IPS-20b (cell line): Measurements from ENCODE around the gene SIGLEC12.

Experiments used
- H3K27ac ChIP-seq: one replicate; pipeline ENCODE4 v1.5.1; 2013; ENCODE audit warnings: low read length
- H3K27me3 ChIP-seq: 2 replicates; pipeline ENCODE4 v1.6.1; 2013; ENCODE audit warnings: mild to moderate bottlenecking, low read length, inconsistent platforms; ENCODE audit not compliant: insufficient read depth
- H3K36me3 ChIP-seq: 2 replicates; pipeline ENCODE4 v1.6.1; 2013; ENCODE audit warnings: low read depth, mild to moderate bottlenecking, inconsistent platforms, low read length, moderate library complexity; ENCODE audit not compliant: insufficient read depth
- H3K4me1 ChIP-seq: 2 replicates; pipeline ENCODE4 v1.6.1; 2013; ENCODE audit warnings: mild to moderate bottlenecking, control low read depth, inconsistent platforms, low read length, moderate library complexity; ENCODE audit not compliant: insufficient read depth
- H3K4me3 ChIP-seq: 2 replicates; pipeline ENCODE4 v1.5.1; 2013; ENCODE audit warnings: mild to moderate bottlenecking, low read length, inconsistent platforms
- H3K9ac ChIP-seq: 2 replicates; pipeline ENCODE4 v1.6.1; 2013; ENCODE audit warnings: low read depth, mild to moderate bottlenecking, inconsistent platforms, low read length, moderate library complexity
- H3K9me3 ChIP-seq: 2 replicates; pipeline ENCODE4 v1.6.1; 2013; ENCODE audit warnings: mild to moderate bottlenecking, low read depth, low read length, inconsistent platforms; ENCODE audit not compliant: insufficient read depth

The SIGLEC12 gene

DNA sequence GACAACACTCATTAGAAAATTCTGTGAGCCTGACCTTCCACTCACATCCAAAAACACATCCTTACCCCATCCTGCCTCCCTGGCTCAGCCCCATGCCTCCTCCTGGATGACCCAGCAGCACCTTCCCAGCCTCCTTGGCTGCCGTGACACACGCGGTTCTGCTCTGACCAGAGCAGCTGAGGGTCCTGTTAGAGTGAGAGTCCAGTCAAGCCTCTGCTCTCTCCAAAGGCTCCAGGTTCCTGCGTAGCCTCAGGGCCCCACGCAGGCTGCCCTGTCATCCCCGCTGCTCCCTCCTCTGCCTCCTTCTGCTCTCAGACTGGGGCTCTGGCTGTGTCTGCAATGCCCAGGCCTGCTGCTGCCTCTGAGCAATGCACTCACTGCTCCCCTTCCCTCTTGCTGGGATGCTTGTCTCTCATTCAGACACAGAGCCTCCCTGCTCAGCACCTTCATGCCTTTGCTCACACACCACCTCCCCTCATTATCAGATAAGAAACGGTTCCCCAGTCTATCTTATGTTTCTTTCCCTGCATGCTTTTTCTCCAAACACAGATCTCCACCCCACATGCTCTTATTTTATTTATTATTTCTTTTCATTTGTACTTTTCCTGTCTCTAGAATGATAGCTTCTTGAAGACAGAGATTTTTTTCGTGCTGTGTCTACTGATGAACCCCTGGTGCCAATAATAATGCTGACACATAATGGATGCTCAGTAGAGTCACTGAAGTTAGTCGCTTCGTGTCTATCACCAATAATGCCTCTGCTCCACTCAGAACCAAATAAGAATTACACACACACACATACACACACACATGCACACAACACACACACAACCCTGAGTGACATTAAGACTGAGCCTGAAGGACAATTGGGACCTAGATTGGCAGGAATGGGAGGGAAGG lies 40.1 kb upstream of the SIGLEC12 start:
- Histone ChIP-seq H3K4me3 (no peak overlapping the region), H3K27me3 (no peaks in the 10 kb centered on the region), H3K36me3 (no peaks in the 10 kb centered on the region), H3K27ac (no peak overlapping the region), H3K9me3 (peaks cover 23% of the 10 kb centered on the region), H3K9ac (no peak overlapping the region), H3K4me1 (no peaks in the 10 kb centered on the region)

GRCh38 chr19:51539821-51540366 lies 38.3 kb upstream of the SIGLEC12 start:
- Histone ChIP-seq H3K27me3 (no peaks in the 10 kb centered on the region), H3K36me3 (no peaks in the 10 kb centered on the region), H3K4me3 (no peak overlapping the region), H3K4me1 (no peaks in the 10 kb centered on the region), H3K27ac (no peak overlapping the region), H3K9me3 (peaks cover 20% of the 10 kb centered on the region), H3K9ac (no peak overlapping the region)

- no peaks in the 10 kb centered on the region for H3K36me3 ChIP-seq
- H3K9ac ChIP-seq = no peak overlapping the region
- peaks cover 3% of the 10 kb centered on the region; the same call in 1 of the 2 replicates for H3K27me3 ChIP-seq
- H3K4me1 ChIP-seq = no peaks in the 10 kb centered on the region
- H3K9me3 ChIP-seq = peaks cover 22% of the 10 kb centered on the region
- H3K27ac ChIP-seq = no peak overlapping the region
- H3K4me3 ChIP-seq = no peak overlapping the region
Observed at GRCh38 chr19:51535535-51535934, 33.9 kb upstream of the SIGLEC12 start.

DNA sequence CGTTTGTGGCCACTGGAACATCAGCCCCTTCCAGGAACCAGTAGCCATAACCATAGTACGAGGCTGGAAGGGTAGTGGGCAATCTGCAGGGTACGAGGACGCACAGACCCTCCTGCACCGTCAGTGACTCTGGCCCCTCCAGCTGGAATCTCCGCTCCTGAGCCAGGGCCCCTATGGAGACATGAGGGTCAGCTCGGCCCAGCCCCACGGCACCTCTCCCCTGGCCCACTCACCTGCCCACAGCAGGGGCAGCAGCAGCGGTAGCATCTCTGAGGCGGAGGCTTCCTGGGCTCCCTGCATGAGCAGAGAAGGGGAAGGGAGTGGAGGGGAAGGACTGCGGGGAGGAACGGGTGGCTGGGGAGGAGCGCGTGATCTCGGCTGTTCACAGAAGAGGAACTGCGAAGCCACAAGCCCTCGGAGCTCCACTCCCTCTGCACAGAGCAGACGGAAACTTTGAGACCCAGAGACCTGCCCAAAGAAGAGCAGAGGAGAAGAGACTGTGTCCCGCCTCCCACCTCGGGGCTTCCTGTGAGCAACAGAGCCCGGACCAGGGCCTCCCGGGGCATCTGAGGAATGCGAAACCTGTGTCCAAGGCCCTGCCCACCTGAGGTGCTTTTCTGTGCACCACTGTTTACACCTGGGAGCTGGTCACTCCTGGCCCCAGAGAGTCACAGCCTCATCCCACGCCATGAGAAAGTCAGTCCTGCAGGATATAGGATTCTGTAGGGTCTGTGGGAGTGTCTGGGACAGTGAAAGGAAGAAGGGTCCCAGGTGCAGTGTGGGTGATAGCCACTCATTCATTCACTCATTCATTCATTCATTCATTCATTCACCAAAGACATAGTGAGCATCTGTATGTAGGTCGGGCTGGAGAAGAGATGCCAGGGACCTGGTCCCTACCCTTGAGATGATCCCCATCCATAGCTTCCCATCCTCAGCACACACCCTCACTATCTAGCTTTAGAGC lies 30.0 kb upstream of the SIGLEC12 start, which contains the start of gene SIGLEC6:
Gene SIGLEC6, minus strand, starts transcription at position 322 of the 967 bp plus-strand sequence. Its CDS starts 22 bp downstream, at position 300.
- Histone ChIP-seq H3K4me1 (no peaks in the 10 kb centered on the region), H3K27me3 (peaks cover 3% of the 10 kb centered on the region; the same call in 1 of the 2 replicates), H3K9ac (no peak within 1 kb of the TSS), H3K4me3 (no peak within 1 kb of the TSS), H3K9me3 (peaks cover 38% of the 10 kb centered on the region; the same call in 1 of the 2 replicates), H3K27ac (no peak within 1 kb of the TSS), H3K36me3 (no peaks in the 10 kb centered on the region)

- Histone ChIP-seq H3K27me3 (peaks cover 3% of the 10 kb centered on the region; the same call in 1 of the 2 replicates), H3K4me3 (no peak overlapping the region), H3K9ac (no peak overlapping the region), H3K4me1 (no peaks in the 10 kb centered on the region), H3K9me3 (peaks cover 46% of the 10 kb centered on the region; the same call in 1 of the 2 replicates), H3K27ac (no peak overlapping the region), H3K36me3 (no peaks in the 10 kb centered on the region)
Observed at GRCh38 chr19:51530616-51531015, 29.0 kb upstream of the SIGLEC12 start.

DNA sequence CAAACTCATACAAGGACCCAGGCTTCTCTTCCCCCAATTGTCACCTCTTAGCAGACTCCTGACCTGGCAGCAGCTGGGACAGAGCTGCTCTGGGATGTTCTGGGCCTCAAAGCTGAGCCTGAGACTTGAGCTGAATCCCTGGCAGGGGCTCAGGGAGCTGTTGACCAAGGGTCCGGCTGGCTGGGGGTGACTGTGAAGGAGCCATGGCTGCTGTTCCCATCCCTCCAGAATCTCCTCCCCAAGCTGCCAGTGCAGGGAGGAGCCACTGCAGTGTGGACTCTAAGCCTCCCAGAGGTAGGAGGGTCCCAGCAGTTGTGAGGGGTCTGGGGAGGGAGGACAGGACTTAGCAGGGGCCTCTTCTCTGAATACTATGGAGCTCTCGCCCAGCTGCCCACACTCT lies 27.7 kb upstream of the SIGLEC12 start:
- H3K4me3 ChIP-seq = no peak overlapping the region
- peaks cover 52% of the 10 kb centered on the region; the same call in 1 of the 2 replicates for H3K9me3 ChIP-seq
- no peaks in the 10 kb centered on the region for H3K4me1 ChIP-seq
- no peaks in the 10 kb centered on the region for H3K36me3 ChIP-seq
- peaks cover 3% of the 10 kb centered on the region; the same call in 1 of the 2 replicates for H3K27me3 ChIP-seq
- H3K27ac ChIP-seq = no peak overlapping the region
- no peak overlapping the region for H3K9ac ChIP-seq

DNA sequence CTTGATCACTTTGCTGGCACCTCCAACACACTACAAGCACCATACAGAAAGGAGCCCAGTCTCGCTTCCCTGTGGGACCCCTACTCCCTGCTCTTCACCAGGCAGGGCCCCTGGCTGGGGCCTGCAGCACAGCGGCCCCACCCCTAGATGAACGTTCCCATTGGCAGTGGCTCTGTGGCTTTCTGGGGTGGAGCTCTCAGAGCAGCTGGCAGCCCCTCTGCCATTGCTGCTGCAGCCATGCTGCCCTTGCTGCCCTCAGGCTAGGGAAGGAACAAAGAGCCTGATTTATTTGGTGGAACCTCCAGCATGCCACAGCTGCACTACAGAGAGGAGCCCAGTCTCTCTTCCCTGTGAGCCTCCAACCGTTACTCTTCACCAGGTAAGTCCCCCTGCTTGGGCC lies 24.1 kb upstream of the SIGLEC12 start:
- H3K9ac ChIP-seq = no peak overlapping the region
- H3K27me3 ChIP-seq = no peaks in the 10 kb centered on the region
- no peaks in the 10 kb centered on the region for H3K4me1 ChIP-seq

DNA sequence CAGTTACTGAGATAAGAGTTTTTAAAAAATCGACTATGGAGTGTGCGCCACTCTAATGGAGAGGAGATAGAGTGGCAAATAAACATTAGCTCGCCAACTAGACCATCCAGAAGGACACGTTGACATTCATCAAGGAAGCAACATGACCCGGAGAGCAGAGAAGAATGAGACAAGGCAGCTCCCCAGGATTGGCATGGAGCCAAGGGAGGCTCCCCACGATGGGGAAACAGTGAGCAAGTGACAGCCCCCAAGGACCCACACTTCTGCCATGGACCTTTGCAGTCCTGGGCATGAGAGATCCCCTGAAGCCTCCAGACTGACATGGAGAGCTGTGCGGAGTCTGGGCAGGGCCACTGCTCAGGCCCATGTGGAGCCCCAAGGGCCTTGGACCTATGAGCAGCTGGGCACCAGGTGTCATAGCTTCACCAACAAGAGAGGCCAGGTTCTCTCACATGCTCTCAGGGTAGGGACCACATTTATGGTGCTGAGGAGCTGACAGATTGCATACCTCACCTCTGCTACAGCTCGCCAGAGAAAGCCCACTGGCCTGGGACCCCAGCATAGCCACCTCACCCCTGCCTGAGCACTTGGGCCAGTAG lies 23.2 kb upstream of the SIGLEC12 start:
- H3K27ac ChIP-seq = no peak overlapping the region
- no peaks in the 10 kb centered on the region for H3K36me3 ChIP-seq
- no peaks in the 10 kb centered on the region for H3K4me1 ChIP-seq
- no peak overlapping the region for H3K4me3 ChIP-seq
- H3K9ac ChIP-seq = no peak overlapping the region
- peaks cover 72% of the 10 kb centered on the region; the same call in 1 of the 2 replicates for H3K9me3 ChIP-seq
- H3K27me3 ChIP-seq = no peaks in the 10 kb centered on the region

More for the DNA sequence above, 24.1 kb upstream of the SIGLEC12 start:
- Histone ChIP-seq H3K9me3 (peaks cover 68% of the 10 kb centered on the region; the same call in 1 of the 2 replicates), H3K4me3 (no peak overlapping the region), H3K27ac (no peak overlapping the region), H3K36me3 (no peaks in the 10 kb centered on the region)

GRCh38 chr19:51521781-51522180 lies 20.2 kb upstream of the SIGLEC12 start:
- no peaks in the 10 kb centered on the region for H3K27me3 ChIP-seq
- no peak overlapping the region for H3K4me3 ChIP-seq
- no peaks in the 10 kb centered on the region for H3K4me1 ChIP-seq
- H3K27ac ChIP-seq = no peak overlapping the region
- no peak overlapping the region for H3K9ac ChIP-seq
- H3K9me3 ChIP-seq = peaks cover 68% of the 10 kb centered on the region; the same call in 1 of the 2 replicates
- H3K36me3 ChIP-seq = no peaks in the 10 kb centered on the region

DNA sequence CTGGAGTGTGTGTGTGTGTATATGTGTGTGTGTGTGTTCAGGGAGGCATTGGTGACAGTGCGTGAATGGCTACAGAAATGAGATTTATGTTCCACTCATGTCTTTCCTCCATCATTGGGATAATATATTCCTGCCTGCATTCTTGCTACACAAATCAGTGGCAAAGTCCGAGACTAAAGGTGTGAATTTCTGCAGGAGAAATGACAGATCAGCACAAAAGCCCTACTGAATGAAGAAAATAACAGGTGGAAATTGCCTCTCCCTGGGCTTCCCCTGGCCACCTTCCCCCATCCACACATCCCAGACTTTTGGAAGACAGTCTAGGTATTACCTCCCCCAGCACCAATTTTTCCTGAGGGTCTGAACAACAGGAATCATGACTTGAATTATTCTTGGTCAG lies 19.8 kb upstream of the SIGLEC12 start:
- no peaks in the 10 kb centered on the region for H3K4me1 ChIP-seq
- no peak overlapping the region for H3K27ac ChIP-seq
- no peaks in the 10 kb centered on the region for H3K36me3 ChIP-seq

GRCh38 chr19:51520728-51521127 lies 19.1 kb upstream of the SIGLEC12 start:
- peaks cover 59% of the 10 kb centered on the region; the same call in 1 of the 2 replicates for H3K9me3 ChIP-seq
- H3K27ac ChIP-seq = no peak overlapping the region
- H3K4me1 ChIP-seq = no peaks in the 10 kb centered on the region
- H3K9ac ChIP-seq = no peak overlapping the region
- H3K4me3 ChIP-seq = no peak overlapping the region
- no peaks in the 10 kb centered on the region for H3K27me3 ChIP-seq
- no peaks in the 10 kb centered on the region for H3K36me3 ChIP-seq

More for the DNA sequence above, 19.8 kb upstream of the SIGLEC12 start:
- Histone ChIP-seq H3K4me3 (no peak overlapping the region), H3K9me3 (peaks cover 65% of the 10 kb centered on the region; the same call in 1 of the 2 replicates), H3K27me3 (no peaks in the 10 kb centered on the region), H3K9ac (no peak overlapping the region)
